ENCODE measurements around the gene FUT8. TPM values are rescaled to one million over a fixed set of nuclear protein-coding genes. Genes with fewer than 3 reads are reported as not detected.

Gene FUT8
- polyA plus RNA-seq, 1 of the 3 experiments (the other 2 are of a cell fraction) = 31.7 TPM

GRCh38 chr14:65791191-65791981 lies 378.9 kb downstream of the FUT8 start (continued):
- TF ChIP-seq REST (IDR thresholded peaks at IDR 0.05; ENCODE audit: low read depth, low read length) = no peak
- TF ChIP-seq RCOR1 (IDR thresholded peaks at IDR 0.05; ENCODE audit: low read length) = no peak
- TF ChIP-seq TAF1 (IDR thresholded peaks at IDR 0.05; ENCODE audit: borderline replicate concordance, low read depth, low read length) = no peak
- no peak for TF ChIP-seq POLR2AphosphoS5 (IDR thresholded peaks at IDR 0.05; ENCODE audit: low read depth, low read length)

- H3K36me3 ChIP-seq (replicated peaks in 1 of 2; ENCODE audit: control insufficient read depth in 1 of 2, insufficient read depth in 2 of 2, low read length in 1 of 2) = no peaks in the 10 kb centered on the region
- peak; percentile 11 for DNase-seq
- peak overlapping the region; percentile 40 for H3K4me2 ChIP-seq
- peak overlapping the region; percentile 25; the same call in 1 of the 2 replicates for H3K9ac ChIP-seq
- ChIA-PET POLR2A (interaction anchor here (0.6 kb wide), 1 partner anchor 170 kb away, joined by 3 read pairs; no protein-coding TSS in a partner anchor), CTCF (interaction anchor here (5.5 kb wide), 1 partner anchor 32 kb away, joined by 22 read pairs; no protein-coding TSS in a partner anchor)
- no peaks in the 10 kb centered on the region for H3F3A ChIP-seq (replicated peaks; ENCODE audit: insufficient read depth)
- no peaks in the 10 kb centered on the region for H3K79me2 ChIP-seq (ENCODE audit: insufficient read depth)
- 31% methylated on average over 9 of the region's 9 CpGs for whole genome bisulfite sequencing (ENCODE audit: low lambda C conversion rate)
- H3K4me1 ChIP-seq (ENCODE audit: control insufficient read depth in 1 of 2, insufficient read depth in 2 of 2, low read depth in 1 of 2, low read length in 1 of 2) = peaks cover 7 to 22% of the 10 kb centered on the region in 2 experiments
- H4K20me1 ChIP-seq (ENCODE audit: insufficient read depth) = no peaks in the 10 kb centered on the region
- no peak for TF ChIP-seq MEF2A (IDR thresholded peaks at IDR 0.05; ENCODE audit: borderline replicate concordance, low read depth)
- peak; percentile 11; the same call in 1 of the 2 replicates for TF ChIP-seq FOSL2 (IDR thresholded peaks at IDR 0.05; ENCODE audit: borderline replicate concordance, low read depth)
- TF ChIP-seq PBX3 (IDR thresholded peaks at IDR 0.05) = no peak
- TF ChIP-seq GATA2 (CRISPR knock-in tag; IDR thresholded peaks at IDR 0.05) = 0 out of 2 replicates have a peak, but pooled peaks have one; percentile 16
- H3K27me3 ChIP-seq (ENCODE audit: insufficient read depth) = no peaks in the 10 kb centered on the region
- peak overlapping the region; percentile 56; the same call in 1 of the 2 replicates for H2AFZ ChIP-seq (ENCODE audit: low read depth)
- H3K9me2 ChIP-seq = no peaks in the 10 kb centered on the region
- peak overlapping the region in 1 of 2 experiments; percentile 48; a peak in 1 of 4 replicates for H3K27ac ChIP-seq (ENCODE audit: low read depth in 2 of 2, low read length in 1 of 2)
- no peak overlapping the region for H3K4me3 ChIP-seq (ENCODE audit: low read depth in 2 of 2, low read length in 1 of 2)
- H3K9me3 ChIP-seq = no peaks in the 10 kb centered on the region
These were observed 379.8 kb downstream of the FUT8 start for GRCh38 chr14:65792208-65792905.

Small RNA genes within 50 kb of the gene (small RNA-seq; reads per million reads assigned to genes)
- 0.80 to 14.2 (median 6.8) reads per million in 7 experiments for gene MIR625
